Measurements from ENCODE around the gene TMEM250.

DNA sequence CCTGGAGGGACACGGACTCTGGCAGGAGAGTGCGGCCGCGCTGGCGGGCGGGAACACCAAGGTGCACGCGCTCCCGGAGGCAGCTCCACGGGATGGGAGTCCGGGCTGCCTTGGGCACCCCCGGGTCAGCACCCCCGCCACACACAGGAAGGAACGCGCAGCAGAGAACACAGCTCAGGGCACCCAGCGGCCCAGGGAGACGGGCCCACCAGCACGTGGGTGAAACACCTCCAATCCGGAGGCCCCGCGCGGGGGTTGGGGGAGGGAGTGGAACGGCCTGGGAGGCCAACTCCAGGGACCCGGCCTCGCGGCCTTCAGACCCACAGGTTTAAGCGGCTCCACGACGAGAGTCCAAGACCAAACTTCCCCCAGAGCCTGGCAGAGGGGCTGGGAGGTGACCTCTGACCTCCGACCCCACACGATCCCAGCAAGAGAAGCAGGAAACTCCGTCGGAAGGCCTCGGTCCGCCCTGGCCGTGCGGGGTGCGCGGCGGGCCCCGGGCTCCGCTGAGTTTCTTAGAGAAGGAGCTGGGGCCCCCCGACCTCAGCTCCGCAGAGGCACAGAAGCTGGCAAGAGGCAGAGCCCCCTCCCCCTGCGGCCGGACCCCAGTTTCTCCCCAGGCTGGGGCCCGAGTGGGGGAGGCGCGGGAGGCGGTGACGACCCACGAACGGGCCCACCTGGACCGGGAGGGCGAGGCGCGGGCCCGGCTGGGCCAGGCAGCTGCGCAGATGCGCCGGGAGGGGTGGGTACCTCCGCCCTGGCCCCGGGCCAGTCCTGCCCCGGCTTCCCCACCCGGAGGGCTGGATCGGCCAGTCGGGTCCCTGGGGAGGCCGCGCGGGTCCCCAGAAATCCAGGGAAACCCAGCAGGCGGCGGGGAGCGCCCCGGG lies 24.4 kb downstream of the TMEM250 start:
- TF ChIP-seq, protein P1, sequence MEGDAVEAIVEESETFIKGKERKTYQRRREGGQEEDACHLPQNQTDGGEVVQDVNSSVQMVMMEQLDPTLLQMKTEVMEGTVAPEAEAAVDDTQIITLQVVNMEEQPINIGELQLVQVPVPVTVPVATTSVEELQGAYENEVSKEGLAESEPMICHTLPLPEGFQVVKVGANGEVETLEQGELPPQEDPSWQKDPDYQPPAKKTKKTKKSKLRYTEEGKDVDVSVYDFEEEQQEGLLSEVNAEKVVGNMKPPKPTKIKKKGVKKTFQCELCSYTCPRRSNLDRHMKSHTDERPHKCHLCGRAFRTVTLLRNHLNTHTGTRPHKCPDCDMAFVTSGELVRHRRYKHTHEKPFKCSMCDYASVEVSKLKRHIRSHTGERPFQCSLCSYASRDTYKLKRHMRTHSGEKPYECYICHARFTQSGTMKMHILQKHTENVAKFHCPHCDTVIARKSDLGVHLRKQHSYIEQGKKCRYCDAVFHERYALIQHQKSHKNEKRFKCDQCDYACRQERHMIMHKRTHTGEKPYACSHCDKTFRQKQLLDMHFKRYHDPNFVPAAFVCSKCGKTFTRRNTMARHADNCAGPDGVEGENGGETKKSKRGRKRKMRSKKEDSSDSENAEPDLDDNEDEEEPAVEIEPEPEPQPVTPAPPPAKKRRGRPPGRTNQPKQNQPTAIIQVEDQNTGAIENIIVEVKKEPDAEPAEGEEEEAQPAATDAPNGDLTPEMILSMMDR (conservative IDR thresholded peaks at IDR 0.05 in 1 of 2, IDR thresholded peaks at IDR 0.05 in 1 of 2; ENCODE audit: extremely low read depth in 1 of 2, insufficient read depth in 1 of 2, low read depth in 1 of 2, low read length in 2 of 2): no peak
- no peak for TF ChIP-seq EZH2 (IDR thresholded peaks at IDR 0.05; ENCODE audit: borderline replicate concordance, low read length)
